Kidney (tissue), 14 donors: ENCODE measurements around the gene SLCO3A1. TPM values are rescaled to one million over a fixed set of nuclear protein-coding genes. Genes with fewer than 3 reads are reported as not detected.
"Not testable (repeated sequence)": the region's sequence is repeated elsewhere in the genome, so short reads cannot be mapped to it uniquely, and the experiment has no call there.

Experiments
- DNase-seq, 5 donors: peaks; one replicate each; pipeline ENCODE4 v3.0.0-alpha.2; 2013 to 2020
- FAIRE-seq: peaks from 2 replicates; lab custom pipeline; 2012; peaks lifted over from hg19 to GRCh38; lab: Jason Lieb, UNC
- H3K27ac ChIP-seq, 2 donors: one replicate each; pipeline ENCODE4 v1.7.0; 2013; ENCODE audit warnings: low read depth in 2 of 2, low read length in 2 of 2, inconsistent platforms in 1 of 2
- H3K27me3 ChIP-seq: one replicate; pipeline ENCODE4 v1.7.1; 2013; ENCODE audit warnings: low read length, inconsistent platforms; ENCODE audit not compliant: control insufficient read depth, insufficient read depth
- H3K36me3 ChIP-seq, 3 donors: one replicate each; pipeline versions ENCODE4 v1.7.0 to v1.7.1; 2013; ENCODE audit warnings: low read length in 3 of 3, control low read depth in 1 of 3, inconsistent platforms in 1 of 3; ENCODE audit not compliant: insufficient read depth in 3 of 3, control insufficient read depth in 2 of 3
- H3K4me1 ChIP-seq, 3 donors: one replicate each; pipeline versions ENCODE4 v1.7.0 to v1.7.1; 2013; ENCODE audit warnings: low read length in 3 of 3, inconsistent platforms in 1 of 3, low read depth in 1 of 3; ENCODE audit not compliant: control insufficient read depth in 2 of 3, insufficient read depth in 2 of 3
- H3K4me3 ChIP-seq, 3 donors: one replicate each; pipeline versions ENCODE4 v1.7.0 to v1.8.1; 2013; ENCODE audit warnings: low read length in 3 of 3, control low read depth in 1 of 3, inconsistent platforms in 1 of 3
- H3K9ac ChIP-seq, 3 donors: one replicate each; pipeline versions ENCODE4 v1.7.0 to v1.7.1; 2013; ENCODE audit warnings: low read length in 3 of 3, control low read depth in 1 of 3, inconsistent platforms in 1 of 3
- H3K9me3 ChIP-seq, 3 donors: one replicate each; pipeline versions ENCODE4 v1.7.0 to v1.7.1; 2013; ENCODE audit warnings: low read length in 3 of 3, control low read depth in 1 of 3, inconsistent platforms in 1 of 3; ENCODE audit not compliant: control insufficient read depth in 2 of 3, insufficient read depth in 1 of 3
- CTCF ChIP-seq: IDR thresholded peaks from 3 replicates; pipeline ENCODE4 v1.5.1; 2012; ENCODE audit warnings: mild to moderate bottlenecking, moderate library complexity, borderline replicate concordance; ENCODE audit not compliant: insufficient read depth; ENCODE audit errors: extremely low read depth
- intact Hi-C: fragments of 100-400 bp; cut with DNase I; formaldehyde crosslinking; loops from one replicate; pipeline ENCODE4 v1.11.1; 2022
- polyA plus RNA-seq: library from polyadenylated mRNA; stranded (reverse); fragments of 350-450 nt; fragmentation: Illumina TruSeq; extraction: RNeasy Lipid Tissue Mini Kit (QIAGEN cat#74804); gene quantifications from one replicate; pipeline ENCODE4 v1.2.3, GENCODE V29; 2014; ENCODE audit warnings: low read depth, low replicate concordance; ENCODE audit not compliant: insufficient read depth
- total RNA-seq: library from RNA; stranded (reverse); fragmentation: NEBNext Ultra II Directional; extraction: Animal tissue kit (Norgen Biotek cat#: 25700); gene quantifications from one replicate; pipeline ENCODE4 v1.2.1, GENCODE V29; 2021
- donor health status: control.
- donor health status: control.
- donor health status: control.
- donor health status: control.
- donor health status: control.
- donor health status: DM: yes; HTN: yes; CAD: no.
- donor health status: Normal renal cell carcinoma (clear cell type).

Gene SLCO3A1
- total and polyA plus RNA-seq, 2 donors from 2014 or later = 12.8 to 59.4 TPM

- H3K27ac ChIP-seq = no peak overlapping the region
- FAIRE-seq (no peak), DNase-seq (no peak)
- H3K9me3 ChIP-seq = no peaks in the 10 kb centered on the region
- H3K27me3 ChIP-seq = no peaks in the 10 kb centered on the region
- H3K9ac ChIP-seq = no peak overlapping the region
- no peak overlapping the region for H3K4me3 ChIP-seq
- intact Hi-C loops = no loop called here
- no peaks in the 10 kb centered on the region for H3K36me3 ChIP-seq
- H3K4me1 ChIP-seq = peaks cover 0 to 3% (median 0%) of the 10 kb centered on the region in 3 donors
- TF ChIP-seq CTCF = no peak
Observed at GRCh38 chr15:92053753-92054316, 200.3 kb downstream of the SLCO3A1 start.

GRCh38 chr15:92056875-92057274, 203.4 kb downstream of the SLCO3A1 start:
- no peak overlapping the region for H3K27ac ChIP-seq
- FAIRE-seq (no peak), DNase-seq (no peak)
- H3K9me3 ChIP-seq = no peaks in the 10 kb centered on the region
- intact Hi-C loops = no loop called here
- H3K4me3 ChIP-seq = no peak overlapping the region
- no peaks in the 10 kb centered on the region for H3K4me1 ChIP-seq
- no peaks in the 10 kb centered on the region for H3K36me3 ChIP-seq
- H3K27me3 ChIP-seq = no peaks in the 10 kb centered on the region
- no peak for TF ChIP-seq CTCF
- no peak overlapping the region for H3K9ac ChIP-seq

- no peak overlapping the region for H3K9ac ChIP-seq
- TF ChIP-seq CTCF = no peak
- H3K9me3 ChIP-seq = no peaks in the 10 kb centered on the region
- DNase-seq = no peak
- no peak overlapping the region for H3K27ac ChIP-seq
- FAIRE-seq = no peak
- no peak overlapping the region for H3K4me3 ChIP-seq
- no peaks in the 10 kb centered on the region for H3K4me1 ChIP-seq
- no peaks in the 10 kb centered on the region for H3K27me3 ChIP-seq
- intact Hi-C loops = no loop called here
- H3K36me3 ChIP-seq = no peaks in the 10 kb centered on the region
Observed at GRCh38 chr15:92059036-92059970, 205.8 kb downstream of the SLCO3A1 start.

- FAIRE-seq, intact Hi-C loops, H3K36me3 ChIP-seq, H3K9me3 ChIP-seq, H3K9ac ChIP-seq, H3K27me3 ChIP-seq, H3K27ac ChIP-seq, H3K4me1 ChIP-seq, DNase-seq, H3K4me3 ChIP-seq: not testable (repeated sequence)
Observed at GRCh38 chr15:92059971-92060311, 206.4 kb downstream of the SLCO3A1 start.
